Measurements from ENCODE around the gene CARD19.
"Not testable (repeated sequence)": the region's sequence is repeated elsewhere in the genome, so short reads cannot be mapped to it uniquely, and the experiment has no call there.

Gene CARD19

GRCh38 chr9:93099551-93100275 lies 3.7 kb downstream of the CARD19 start:
- DNase-seq (ENCODE audit: low read depth, low spot score), result no peak

DNA sequence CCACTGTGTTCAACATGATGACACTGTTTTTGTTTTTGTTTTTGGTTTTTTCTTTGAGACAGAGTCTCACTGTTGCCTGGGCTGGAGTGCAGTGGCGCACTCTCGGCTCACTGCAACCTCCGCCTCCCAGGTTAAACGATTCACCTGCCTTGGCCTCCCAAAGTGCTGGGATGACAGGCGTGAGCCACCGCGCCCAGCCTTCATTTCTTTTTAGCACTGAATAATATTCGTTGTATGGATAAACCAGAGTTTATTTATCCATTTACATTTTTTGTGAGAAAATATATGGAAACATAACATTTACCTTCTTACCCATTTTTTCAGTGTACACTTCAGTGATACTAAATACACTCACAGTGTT lies 4.2 kb downstream of the CARD19 start:
- no peak for DNase-seq (ENCODE audit: low read depth, low spot score)

GRCh38 chr9:93101086-93101485 lies 5.1 kb downstream of the CARD19 start:
- DNase-seq (ENCODE audit: low read depth, low spot score), result not testable (repeated sequence)

GRCh38 chr9:93105620-93106019 lies 9.6 kb downstream of the CARD19 start:
- DNase-seq (ENCODE audit: low read depth, low spot score), result no peak

DNA sequence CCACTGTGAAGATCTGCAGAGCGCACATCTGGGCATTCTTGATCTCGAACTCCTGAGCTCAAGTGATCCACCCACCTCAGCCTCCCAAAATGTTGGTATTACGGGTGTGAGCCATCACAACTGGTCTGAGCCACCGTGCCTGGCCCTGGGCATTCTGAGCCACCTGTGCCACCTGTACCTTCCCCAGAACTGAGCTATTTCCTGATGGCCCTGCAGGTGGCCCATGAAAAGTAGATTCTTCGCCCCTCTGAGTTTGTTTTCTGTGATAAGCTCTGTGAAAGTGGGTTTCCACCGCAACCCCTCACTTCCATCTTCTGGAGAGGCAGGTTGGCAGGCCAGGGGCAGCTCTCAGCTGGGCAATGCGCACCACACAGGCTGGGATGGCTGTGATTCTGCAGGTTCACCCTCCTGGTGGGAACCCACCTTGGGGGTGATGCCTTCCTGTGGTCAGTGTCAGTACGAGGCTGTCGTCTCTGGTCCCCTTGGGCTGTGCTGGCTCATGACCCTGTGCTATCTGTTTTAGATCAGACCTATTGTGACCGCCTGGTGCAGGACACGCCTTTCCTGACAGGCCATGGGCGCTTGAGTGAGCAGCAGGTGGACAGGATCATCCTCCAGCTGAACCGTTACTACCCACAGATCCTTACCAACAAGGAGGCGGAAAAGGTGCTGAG lies 11.3 kb downstream of the CARD19 start:
- DNase-seq (ENCODE audit: low read depth, low spot score), result no peak

GRCh38 chr9:93107825-93108161 lies 11.8 kb downstream of the CARD19 start:
- no peak for DNase-seq (ENCODE audit: low read depth, low spot score)

DNA sequence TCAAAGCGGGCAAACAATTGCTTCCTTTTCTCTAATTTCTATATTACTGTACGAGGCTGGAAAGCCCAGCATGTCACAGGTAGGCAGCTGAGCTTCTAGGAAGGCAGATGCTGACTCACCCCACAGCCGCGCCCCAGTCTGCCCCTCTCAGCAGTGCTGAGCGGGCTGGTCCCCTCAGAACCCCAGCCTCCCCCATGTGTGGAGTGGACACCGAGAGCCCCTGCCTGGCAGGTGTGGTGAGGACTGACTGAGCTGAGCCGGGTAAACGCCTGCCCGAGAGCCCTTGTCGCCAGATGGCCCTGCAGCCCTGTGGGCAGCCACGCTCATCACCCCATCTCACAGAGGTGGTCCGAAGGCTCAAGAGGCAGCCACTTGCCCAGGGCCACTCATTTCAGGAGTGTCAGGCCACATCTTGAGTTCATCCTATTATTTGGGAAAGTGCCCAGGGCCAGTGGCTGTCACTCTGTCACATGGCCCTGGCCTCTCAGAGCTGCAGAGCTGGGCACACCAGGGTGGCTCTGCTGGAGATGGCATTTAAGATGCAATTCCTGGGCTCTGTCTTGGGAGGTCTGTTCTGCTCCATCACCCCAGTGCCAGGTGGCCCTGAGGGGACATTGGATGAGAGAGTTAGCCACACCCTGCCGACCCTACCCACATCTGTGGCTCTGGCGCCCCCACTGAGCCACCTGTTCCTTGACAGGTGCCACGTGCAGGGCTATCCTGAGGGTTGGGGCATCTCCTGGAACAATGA lies 12.4 kb downstream of the CARD19 start:
- no peak for DNase-seq (ENCODE audit: low read depth, low spot score)

GRCh38 chr9:93110311-93110855 lies 14.4 kb downstream of the CARD19 start:
- DNase-seq (ENCODE audit: low read depth, low spot score), result no peak

DNA sequence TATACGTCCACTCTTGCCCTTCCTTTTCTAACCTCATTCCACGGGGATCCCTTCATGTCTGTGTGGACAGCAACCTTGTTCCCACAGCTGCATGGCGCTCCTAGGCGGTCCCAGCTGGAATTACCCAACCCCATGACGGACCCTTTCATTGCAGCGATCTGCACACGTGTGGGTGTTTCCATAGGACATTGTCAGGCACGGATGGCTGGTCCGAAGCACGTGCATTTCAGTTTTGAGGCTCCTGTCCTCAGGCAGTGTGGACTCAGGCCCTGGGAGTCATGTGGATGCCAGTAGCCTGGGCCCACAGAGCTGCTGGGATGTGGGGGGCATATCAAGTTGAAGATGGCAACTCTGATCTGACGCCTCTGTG lies 15.0 kb downstream of the CARD19 start:
- DNase-seq (ENCODE audit: low read depth, low spot score), result no peak

DNA sequence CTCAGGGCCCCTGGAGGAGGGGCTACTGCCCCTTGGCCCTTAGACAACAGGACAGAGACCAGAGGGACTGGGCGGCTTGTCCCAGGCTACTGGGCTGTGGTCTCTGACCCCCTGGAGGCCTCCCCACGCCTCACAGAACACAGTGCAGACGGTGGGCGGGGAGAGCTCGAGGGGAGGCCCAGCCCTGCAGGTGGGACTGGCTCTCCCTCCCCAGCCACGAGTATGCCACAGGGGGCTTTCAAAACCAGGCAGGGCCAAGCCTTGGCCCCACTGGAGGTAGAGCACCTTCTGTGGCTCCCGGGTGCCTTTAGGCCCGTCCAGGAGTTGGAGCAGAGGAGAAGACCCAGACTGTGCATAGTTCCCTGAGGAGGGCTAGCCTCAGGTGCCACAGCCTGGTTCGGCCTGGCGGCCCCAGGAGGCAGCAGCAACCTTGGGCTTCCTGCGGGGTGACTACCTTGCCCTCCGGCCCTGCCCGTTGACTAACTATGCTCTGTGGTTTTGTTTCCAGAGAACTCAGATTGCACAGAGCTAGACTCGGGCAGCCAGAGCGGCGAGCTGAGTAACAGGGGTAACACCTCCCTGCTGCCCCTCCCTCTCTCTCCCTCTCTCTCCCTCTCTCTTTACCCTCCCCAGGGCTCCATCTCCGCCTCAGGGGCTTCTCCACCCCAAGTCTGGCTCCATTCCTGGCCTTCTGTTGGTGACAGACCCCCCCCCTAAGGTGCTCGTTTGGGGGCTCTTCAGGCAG lies 15.5 kb downstream of the CARD19 start:
- peak; percentile 71 for DNase-seq (ENCODE audit: low read depth, low spot score)

GRCh38 chr9:93112116-93112863 lies 16.3 kb downstream of the CARD19 start:
- DNase-seq (ENCODE audit: low read depth, low spot score), result no peak

DNA sequence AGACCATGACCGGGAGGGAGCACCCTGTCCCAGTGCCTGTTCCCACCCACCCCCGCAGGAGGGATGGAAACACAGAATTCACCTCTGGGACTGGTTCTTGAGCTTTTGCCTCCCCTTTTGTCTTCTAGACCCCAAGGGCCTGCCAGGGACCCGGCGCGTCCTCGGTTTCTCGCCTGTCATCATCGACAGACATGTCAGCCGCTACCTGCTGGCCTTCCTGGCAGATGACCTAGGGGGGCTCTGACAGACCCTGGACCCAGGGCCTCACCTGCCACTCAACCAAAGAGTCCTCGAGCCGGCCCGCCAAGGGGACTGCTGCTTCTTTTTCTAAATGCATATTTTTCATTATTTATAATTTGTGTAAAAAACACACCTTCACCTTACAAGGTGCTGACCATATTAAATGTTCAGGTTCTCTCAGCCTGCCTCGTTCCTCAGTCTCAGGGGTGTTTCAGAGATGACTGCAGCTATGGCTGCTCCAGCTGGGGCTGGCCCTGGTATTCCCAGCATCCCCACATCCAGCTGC lies 16.9 kb downstream of the CARD19 start:
- no peak for DNase-seq (ENCODE audit: low read depth, low spot score)

- DNase-seq (ENCODE audit: low read depth, low spot score), result no peak
These were observed 18.4 kb downstream of the CARD19 start for GRCh38 chr9:93114169-93114983.

DNA sequence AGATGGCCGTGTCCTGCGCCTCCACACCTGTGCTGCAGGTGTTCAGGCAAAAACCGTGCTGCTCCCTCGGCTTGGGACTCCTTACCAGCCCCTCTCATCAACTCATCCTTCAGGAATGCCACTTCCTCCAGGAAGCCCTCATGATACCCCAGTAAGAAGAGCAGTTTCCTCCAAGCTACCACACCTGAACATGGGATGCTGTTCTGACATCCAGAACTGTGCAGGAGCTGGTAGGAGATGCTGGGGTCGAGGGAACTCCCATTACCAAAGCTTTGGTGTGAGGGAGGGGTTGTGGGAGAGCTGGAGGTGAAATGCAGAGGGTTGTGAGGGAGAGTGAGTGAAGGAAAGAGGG lies 18.9 kb downstream of the CARD19 start:
- DNase-seq (ENCODE audit: low read depth, low spot score), result no peak

DNA sequence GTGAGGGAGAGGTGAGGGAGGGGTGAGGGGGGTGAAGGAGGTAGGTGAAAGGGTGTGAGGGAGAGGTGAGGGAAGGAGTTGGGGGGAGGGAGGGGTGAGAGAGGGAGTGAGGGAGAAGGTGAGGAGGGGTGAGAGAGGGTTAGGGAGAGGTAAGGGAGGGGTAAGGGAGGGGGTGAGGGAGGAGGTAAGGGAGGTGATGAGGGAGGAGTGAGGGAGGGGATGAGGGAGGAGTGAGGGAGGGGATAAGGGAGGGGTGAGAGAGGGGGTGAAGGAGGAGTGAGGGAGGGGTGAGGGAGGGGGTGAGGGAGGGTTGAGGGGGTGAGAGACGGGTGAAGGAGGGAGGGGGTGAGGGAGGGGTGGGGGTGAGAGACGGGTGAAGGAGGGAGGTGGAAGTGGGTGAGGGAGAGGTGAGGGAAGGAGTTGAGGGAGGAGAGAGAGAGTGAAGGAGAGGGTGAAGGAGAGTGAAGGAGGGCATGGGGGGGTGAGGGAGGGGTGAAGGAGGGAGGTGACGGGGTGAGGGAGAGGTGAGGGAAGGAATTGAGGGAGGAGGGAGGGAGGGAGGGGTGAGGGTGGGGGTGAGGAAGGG lies 19.6 kb downstream of the CARD19 start:
- DNase-seq (ENCODE audit: low read depth, low spot score), result no peak

DNA sequence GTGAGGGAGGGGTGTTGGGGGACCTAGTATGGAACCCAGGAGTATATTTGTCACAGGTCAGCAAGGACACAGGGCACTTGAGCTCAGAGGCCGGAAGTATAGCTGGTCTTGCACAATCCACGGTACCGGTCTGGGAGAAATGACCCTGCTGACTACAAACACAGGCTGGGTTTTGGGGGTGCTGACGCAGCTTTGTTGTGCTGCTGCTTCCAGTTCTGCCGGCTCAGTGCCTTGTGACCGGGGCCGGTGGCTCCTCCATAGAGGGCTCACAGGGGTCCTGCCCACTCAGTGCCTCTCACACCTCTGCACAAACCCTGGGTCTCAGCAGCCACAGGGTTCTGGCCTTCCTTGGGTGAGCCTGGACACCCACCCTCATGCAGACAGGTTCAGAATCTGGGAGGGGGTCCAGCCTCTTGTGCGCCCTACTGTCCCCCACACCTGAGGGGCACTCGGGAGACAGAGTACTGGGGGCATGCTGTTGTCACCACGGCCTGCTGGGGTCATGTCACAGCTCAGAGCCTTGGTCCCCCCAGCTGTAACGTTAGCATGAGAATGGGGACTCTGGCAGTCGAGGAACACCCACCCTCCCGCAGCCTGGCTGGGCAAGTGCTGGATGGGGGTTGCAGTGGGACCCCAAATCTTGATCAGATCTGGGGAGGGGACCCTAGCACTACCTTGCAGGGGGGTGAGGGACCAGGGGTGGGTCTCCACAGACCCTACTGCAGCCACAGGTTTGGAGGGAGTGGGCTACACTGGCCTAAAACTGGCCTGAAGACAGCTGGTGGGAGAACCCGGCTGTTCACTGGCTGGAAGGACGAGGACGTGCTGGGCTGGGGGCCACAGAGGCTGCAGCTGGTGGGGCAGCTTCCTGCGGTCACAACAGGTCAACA lies 20.3 kb downstream of the CARD19 start:
- no peak for DNase-seq (ENCODE audit: low read depth, low spot score)

GRCh38 chr9:93117521-93117920 lies 21.5 kb downstream of the CARD19 start:
- not testable (repeated sequence) for DNase-seq (ENCODE audit: low read depth, low spot score)

- DNase-seq (ENCODE audit: low read depth, low spot score), result no peak
These were observed 22.2 kb downstream of the CARD19 start for GRCh38 chr9:93117924-93118862.
